Measurements from ENCODE around the gene TMEM87B. TPM values are rescaled to one million over a fixed set of nuclear protein-coding genes. Genes with fewer than 3 reads are reported as not detected.

The TMEM87B gene, protein sequence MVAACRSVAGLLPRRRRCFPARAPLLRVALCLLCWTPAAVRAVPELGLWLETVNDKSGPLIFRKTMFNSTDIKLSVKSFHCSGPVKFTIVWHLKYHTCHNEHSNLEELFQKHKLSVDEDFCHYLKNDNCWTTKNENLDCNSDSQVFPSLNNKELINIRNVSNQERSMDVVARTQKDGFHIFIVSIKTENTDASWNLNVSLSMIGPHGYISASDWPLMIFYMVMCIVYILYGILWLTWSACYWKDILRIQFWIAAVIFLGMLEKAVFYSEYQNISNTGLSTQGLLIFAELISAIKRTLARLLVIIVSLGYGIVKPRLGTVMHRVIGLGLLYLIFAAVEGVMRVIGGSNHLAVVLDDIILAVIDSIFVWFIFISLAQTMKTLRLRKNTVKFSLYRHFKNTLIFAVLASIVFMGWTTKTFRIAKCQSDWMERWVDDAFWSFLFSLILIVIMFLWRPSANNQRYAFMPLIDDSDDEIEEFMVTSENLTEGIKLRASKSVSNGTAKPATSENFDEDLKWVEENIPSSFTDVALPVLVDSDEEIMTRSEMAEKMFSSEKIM
- 26.0 and 41.6 TPM in 2 replicates for total RNA-seq (2014; rRNA removed; shearing (Covaris generic))

DNA sequence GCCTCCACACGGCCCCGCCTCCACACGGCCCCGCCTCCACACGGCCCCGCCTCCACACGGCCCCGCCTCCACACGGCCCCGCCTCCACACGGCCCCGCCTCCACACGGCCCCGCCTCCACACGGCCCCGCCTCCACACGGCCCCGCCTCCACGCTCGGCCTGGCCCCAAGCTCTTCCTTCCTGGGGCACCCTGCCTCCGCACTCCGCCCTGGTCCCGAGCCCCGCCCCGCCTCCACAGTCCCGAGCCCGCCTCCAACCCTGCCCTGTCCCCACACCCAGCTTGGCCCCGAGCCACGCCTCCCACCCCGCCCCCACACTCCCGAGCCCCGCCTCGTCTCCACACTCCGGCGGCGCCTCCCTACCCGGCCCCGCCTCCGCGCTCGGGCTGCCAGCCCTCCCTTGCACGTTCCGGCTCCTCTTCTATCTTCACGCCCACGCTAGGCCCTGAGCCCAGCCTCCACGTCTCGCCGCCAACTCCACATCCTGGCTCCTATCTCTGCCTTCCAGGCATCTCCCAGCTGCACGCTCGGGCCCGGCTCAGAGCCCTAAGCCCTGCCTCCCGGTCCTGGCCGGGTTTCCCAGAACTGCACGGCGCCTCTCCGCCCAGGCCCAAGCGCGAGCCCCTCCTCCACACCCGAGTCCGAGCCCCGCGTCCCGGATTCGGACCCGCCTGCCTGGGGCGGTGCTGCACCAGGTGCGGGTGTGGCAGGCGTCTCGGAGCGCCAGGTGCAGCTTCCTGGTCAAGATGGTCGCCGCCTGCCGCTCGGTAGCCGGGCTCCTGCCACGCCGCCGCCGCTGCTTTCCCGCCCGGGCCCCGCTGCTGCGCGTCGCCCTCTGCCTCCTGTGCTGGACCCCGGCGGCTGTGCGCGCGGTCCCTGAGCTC, at the start of gene TMEM87B:
Gene TMEM87B, plus strand, starts transcription at position 423 of the 883 bp plus-strand sequence. Its CDS starts 323 bp downstream, at position 746.
- peak; percentile 87 for DNase-seq (ENCODE audit: low spot score)

DNA sequence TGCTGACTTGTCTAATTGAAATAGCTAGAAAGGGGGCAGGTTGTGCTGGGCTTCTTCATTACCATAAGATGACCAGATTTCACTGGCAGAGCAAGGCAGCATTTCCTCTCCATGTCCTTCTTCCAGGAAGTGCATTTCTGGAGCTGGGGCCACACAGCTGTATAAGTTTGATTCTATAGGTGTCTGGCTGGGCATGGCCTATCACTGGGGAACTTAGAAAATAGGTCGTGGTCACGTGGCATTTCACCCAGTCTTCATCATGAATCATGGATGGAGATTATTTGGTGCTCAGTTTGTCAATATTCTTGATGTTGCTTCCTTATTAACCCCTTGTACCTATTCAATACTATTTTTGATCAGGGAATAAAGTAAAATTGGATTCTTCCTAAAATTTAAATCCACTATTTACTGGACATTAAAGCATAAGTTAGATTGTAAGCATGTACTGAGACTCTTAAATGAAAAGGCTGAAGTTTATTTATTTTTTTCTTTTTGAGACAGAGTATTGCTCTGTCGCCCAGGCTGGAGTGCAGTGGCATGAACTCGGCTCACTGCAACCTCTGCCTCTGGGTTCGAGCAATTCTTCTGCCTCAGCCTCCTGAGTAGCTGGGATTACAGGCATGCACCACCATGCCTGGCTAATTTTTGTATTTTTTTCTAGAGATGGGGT, 49.5 kb upstream of the TMEM87B start:
- no peak for DNase-seq (ENCODE audit: low spot score)

DNA sequence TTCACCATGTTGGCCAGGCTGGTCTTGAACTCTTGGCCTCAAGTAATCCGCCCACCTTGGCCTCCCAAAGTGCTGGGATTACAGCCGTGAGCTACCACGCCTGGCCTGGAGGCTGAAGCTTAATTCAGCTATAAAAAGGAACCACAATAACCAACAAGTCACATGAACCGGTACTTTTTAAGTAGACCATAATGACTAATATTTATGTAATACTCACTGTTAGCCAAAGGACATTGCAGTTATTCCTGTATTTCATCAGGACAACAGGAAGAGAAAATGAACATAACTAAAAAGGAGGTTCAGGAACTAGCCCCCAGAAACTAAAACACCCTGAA, 49.0 kb upstream of the TMEM87B start:
- DNase-seq (ENCODE audit: low spot score) = peak; percentile 58

DNA sequence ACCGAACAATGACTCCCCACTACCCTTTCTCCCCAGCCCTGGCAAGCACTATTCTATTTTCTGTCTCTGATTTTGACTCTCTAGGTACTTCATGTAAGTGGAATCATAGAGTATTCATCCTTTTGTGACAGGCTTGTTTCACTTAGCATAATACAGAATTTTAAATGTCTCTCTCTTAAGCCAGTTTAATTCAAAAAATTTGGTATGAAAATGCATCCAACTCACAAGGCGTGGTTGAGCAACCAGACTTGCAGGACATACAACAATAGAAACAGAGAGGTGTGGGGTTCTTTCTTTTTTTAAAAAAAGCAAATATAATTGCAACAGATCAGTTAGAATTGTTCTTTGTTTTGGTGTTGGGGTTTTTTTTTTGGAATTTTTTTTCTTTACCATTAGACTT, 47.6 kb upstream of the TMEM87B start:
- no peak for DNase-seq (ENCODE audit: low spot score)

DNA sequence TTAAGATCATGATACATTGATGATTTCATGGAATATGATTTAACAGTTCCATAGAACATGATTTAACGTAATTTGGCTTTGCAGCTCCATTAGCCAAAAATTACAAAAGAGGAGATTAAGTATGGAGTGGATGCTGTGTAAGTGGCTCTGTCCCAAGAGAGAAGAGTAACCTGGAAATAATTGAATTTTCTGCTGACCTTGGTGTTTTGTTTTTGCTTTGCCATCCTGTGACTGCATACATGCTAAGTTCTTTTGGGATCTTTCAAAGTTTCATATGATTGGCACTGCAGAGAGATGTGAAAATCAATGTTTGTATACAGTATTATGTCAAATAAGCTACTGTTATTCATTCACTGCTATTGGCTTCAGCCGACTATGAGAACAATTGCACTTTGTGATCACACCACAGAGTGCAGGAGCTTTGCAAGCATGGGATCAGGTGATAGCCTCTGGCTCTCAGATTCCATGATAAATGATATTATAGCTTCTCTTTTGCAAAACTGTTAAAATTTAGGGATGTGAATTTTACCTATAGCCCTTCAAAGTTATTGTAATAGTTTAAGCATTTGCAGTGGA, 46.1 kb upstream of the TMEM87B start:
- no peak for DNase-seq (ENCODE audit: low spot score)

DNA sequence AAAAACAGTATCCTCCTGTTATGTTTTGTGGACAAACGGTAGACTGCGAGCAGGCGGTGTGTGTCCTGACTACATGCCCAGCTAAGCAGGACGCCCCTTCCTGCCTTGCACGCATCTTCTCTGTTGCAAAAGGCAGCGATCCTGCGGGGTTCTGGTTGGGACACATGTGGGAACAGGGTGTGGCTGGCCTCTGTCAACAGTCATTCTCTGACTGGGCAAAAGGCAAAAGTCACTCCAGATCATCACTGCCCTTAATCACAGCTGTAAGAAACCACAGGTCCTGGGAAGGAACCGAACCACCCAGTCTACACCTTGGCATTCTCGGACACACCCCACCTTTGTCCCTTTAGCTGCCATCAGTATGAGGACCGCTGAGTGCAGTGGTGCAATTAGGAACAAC, 44.3 kb upstream of the TMEM87B start:
- no peak for DNase-seq (ENCODE audit: low spot score)

DNA sequence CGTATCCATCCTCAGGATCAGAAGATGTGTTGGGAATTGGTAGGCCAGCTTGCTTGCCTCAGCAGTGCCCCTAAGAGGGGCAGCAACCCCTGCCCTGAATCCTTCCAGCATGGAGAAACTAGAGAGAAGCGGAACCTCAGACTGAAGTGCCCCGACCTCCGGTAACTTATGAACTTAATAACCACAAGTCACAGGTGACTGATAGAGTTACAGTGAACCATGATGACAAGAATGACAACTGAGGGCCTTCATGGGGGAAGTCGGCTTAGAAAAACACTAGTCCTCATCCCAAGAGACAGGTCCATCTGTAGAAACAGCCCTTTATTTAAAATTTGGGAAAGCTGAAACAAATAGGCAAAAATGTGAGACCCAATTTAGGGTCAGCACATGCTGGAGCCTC, 42.5 kb upstream of the TMEM87B start:
- DNase-seq (ENCODE audit: low spot score) = no peak

DNA sequence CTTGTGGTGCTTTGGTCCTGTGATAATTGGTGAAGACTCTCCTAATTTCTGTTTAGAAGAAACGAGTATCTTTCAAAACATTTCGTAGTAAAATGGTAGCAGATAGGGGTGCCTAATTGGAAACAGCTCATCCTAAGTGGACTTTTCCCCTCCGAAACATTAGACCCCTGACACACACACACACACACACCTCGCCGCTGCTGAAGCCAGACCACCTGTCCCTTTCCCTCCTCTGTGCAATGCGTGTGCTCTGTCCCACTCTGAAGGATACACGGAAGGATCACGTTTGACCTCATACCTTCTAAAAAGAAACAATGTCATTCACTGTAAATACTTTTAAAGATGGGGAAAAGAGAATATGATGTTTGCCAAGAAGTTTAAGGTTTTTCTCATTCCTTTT, 36.2 kb upstream of the TMEM87B start:
- no peak for DNase-seq (ENCODE audit: low spot score)

DNA sequence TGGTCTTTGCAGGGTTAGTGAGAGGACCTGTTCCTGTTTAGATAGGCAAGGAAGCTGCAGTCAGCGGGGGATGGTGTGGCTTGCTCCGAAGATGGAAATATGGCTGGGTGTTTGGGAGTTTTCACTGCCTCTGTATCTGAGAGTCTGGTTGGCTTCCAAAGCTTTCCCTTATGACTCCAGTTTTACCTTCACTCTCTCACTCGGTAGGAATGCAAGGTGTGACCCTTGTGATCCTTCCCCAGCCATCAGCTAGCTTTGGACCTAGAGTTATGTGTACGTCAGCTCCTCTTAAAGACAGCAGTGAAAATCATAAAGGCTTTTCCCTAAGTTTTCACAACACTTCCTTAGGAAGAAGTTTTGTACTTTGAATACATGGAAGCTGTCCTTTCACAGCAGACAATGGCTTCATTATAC, 35.5 kb upstream of the TMEM87B start:
- no peak for DNase-seq (ENCODE audit: low spot score)

DNA sequence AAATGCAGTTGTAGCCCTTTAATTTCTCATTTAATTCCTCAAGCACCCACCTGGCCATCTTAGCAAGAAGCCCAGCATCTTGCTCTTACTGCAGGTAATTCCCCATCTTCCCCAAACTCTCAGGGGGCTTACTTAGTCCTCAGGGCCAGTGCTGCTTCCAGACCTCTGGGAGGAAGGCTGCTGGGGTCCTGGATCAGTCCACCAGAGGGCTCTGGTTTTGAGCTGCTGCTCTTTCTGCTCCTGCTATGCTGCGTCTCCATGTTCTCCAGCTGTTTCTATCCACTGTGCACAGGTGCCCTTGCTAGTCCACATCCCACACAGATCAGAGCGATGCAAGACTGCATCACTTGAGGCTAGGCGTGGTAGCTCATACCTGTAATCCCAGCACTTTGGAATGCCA, 34.5 kb upstream of the TMEM87B start:
- DNase-seq (ENCODE audit: low spot score) = no peak

DNA sequence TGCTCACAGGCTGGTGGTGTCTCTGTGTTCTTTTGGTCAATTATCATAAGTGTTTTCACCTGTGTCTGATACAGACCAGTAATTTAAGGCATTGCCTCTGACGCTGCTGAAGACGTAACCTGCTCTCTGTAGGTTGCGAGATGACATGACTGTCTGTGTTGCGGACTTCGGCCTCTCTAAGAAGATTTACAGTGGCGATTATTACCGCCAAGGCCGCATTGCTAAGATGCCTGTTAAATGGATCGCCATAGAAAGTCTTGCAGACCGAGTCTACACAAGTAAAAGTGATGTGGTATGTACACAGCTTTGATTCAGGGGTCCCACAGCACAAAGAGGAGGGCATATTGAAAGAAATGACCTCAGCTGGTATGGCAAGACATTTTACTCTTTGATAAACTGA, 33.8 kb upstream of the TMEM87B start:
- no peak for DNase-seq (ENCODE audit: low spot score)

DNA sequence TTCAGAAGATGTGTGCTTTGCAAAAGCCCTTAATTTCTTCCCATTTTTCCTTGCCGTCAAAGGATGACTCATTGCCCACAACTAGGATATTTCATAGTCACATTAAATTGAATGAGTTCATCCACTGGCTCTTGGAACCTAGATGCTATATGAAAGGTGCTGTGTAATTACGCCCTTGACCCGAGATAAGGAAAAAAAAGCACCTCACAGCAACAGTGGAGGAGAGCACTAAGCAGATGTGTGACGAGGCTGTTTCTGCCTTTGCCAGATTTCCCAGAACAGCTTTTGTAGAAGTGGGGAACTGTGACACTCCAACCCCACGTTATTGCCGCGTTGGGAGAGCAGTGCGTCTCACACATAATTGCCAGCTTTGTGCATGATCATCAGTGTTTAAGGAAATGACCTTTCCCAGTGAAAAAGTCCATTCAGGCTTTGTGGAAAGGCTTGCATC, 33.3 kb upstream of the TMEM87B start:
- DNase-seq (ENCODE audit: low spot score) = peak; percentile 93

DNA sequence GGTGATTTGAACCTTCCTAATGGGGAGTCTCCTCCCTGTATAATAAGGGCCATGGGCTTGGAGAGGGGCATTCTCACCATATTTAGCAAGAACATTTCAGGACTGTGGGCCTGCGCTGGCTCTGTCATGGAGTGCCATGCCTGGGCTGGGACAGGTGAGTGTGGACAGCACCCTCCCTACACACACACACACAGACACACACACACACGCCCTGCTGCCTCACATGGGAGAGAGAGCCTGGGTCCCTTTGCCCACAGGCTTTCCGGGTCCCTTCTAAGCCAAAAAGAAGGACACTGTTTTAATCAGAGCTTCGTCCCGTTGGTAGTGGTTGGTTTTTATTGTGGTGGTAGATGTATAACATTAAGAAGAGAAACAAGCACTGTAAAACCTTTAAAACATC, 31.4 kb upstream of the TMEM87B start:
- no peak for DNase-seq (ENCODE audit: low spot score)

DNA sequence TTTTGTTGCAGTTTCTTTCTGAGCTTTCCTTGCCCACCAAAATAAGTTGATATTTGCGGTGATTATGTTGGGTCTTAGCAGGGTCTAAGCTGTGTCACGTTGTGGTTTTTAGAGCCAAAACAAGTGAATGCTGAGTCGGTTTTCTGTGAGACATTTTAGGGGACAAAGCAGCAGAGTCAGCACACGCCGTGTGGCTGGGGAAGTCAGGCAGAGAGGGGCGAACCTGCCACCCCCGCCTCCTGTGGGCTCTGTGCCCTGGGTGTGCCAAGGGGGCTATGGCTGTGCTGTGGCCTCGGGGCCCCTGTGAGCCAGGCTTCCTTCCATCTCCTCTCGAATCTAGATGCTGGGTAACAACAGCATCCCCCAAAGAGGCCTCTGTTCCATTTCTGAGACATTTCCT, 30.8 kb upstream of the TMEM87B start:
- no peak for DNase-seq (ENCODE audit: low spot score)

DNA sequence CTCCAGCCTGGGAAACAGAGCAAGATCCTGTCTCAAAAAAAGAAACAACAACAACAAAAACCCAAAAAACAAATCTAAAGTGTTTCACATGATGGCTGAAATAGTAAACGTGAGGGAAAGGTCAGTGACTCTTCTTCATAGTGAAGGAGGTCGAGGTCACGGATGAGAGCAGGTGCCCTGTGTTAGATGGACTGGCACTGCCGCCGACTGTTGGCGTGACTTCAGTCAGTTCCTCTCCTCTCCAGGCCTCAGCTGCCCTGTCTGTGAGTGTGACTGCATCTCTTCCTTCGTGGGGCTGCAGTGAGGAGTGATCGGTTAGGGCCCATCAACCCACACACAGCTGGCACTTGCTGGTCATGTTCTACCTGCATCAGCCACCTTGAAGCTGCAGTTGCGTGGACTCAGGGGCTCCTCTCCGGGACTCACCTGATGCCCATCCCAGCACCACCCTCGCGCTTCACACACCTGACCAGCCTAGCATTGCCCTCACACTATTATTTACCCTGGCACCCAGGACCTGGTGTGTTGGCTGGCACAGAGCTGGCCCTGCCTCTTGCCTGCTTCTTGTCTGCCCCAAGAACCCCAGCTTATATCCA, 30.1 kb upstream of the TMEM87B start:
- DNase-seq (ENCODE audit: low spot score) = no peak

DNA sequence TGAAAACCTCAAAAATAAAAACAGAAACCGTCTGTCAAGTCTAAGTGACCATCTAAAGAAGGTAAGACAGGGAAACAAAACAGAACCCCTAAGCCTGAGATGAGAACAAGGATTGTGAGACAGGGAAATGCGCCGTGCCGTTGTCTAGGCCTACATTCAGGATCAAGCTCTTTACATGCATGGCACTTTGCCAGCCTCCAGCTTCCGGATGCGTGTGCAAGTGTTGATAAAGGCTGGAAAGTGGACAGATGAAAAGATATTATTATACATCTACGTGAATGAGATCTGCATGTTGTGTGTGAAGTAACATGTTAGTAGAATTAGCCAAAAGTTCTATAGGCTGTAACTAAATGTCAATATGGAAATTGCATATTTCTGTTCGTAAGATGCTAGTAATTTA, 28.6 kb upstream of the TMEM87B start:
- no peak for DNase-seq (ENCODE audit: low spot score)

DNA sequence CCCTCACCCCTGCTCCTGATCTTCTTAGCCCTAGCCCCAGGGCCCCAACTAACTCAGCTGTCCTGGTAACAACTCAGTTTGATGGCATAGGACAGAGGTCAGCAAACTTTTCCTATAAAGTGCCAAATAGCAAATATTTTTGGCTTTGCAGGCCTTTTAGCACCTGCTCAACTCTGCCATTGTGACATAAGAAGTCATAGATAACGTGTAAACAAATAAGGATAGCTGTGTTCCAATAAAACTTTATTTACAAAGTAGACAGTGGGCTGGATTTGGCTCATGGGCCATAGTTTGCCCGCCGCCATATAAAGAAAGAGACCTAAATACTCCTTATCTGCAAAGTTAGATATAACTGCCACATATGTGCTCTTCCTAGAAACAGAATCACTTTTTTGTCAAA, 27.3 kb upstream of the TMEM87B start:
- no peak for DNase-seq (ENCODE audit: low spot score)

DNA sequence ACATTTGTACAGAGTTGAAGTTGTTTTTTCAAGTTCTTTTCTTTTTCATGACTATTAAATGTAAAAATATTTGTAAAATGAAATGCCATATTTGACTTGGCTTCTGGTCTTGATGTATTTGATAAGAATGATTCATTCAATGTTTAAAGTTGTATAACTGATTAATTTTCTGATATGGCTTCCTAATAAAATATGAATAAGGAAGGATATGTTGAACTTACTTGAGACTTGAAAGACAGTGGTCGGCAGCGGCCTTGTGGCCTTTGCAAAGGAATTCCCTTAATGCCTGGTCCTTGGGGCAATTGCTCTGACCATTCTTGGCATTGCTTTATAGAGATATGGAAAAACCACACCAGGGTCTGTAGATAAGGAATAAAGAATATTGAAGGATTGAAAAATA, 25.9 kb upstream of the TMEM87B start:
- no peak for DNase-seq (ENCODE audit: low spot score)

DNA sequence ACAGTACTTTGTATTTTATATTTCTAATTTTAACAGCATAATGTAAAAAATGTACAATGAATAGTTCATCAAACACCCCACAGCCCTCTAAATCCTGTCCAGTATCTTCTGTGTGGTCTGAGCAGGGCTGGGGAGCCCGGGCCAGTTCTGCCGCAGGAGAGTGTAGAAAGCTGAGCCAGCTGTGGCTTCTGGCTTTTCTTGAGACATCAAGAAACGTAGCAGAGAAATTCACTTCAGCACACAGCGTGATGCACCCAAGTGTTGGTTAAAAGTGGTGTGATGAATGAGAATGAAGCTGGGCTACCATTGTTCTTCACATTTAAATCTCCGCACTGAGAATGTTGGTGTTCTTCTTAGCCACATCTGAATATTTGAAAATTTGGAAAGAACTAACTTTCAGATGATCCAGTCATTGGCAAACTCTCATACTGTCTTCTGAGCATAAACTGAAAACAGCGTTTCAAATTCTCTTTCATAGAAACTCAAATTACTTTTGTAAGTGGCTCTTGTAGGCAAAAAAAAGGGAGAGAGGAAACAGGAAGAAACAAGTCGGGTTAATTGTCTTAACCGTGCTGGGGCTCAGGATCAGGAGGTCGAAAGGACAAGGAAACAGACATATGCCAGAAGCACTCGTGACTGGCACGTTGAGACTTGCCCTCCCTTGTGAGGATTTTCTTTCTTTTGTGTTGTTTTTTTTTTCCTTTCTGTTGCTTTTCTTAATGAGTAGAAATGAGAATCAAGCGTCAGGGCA, 23.4 kb upstream of the TMEM87B start:
- DNase-seq (ENCODE audit: low spot score) = no peak

DNA sequence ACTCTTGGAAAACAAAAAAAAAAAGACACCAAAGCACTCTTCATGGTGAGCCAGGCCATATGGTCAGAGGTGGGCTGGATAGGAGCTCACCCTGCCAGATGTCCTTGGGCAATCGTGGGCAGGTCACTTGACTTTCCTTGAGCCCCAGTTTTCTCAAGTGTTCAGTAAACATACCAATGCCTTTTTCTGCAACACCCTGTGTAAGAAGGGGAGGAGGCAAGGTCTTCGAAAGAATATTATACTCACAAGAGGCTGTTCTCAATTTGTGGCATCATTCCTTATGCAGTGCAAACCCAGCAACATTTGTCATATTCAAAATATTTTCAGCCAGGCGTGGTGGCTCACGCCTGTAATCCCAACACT, 22.9 kb upstream of the TMEM87B start:
- no peak for DNase-seq (ENCODE audit: low spot score)
